Testis (tissue), 3 donors: ENCODE results near the gene MYH10. TPM values are rescaled to one million over a fixed set of nuclear protein-coding genes. Genes with fewer than 3 reads are reported as not detected.

ENCODE experiments used
- DNase-seq: peaks from one replicate; pipeline ENCODE4 v3.0.0-alpha.2; 2019
- H3K27ac ChIP-seq, 2 donors: fragments of 200-600 bp; sonication (generic); one replicate each; pipeline ENCODE4 v1.5.1; 2019
- H3K27me3 ChIP-seq: fragments of 200-600 bp; sonication (generic); one replicate; pipeline ENCODE4 v1.5.1; 2019
- H3K36me3 ChIP-seq: fragments of 200-600 bp; sonication (generic); one replicate; pipeline ENCODE4 v1.5.1; 2017; ENCODE audit warnings: low read depth; ENCODE audit errors: missing control alignments
- H3K4me1 ChIP-seq: fragments of 200-600 bp; sonication (generic); one replicate; pipeline ENCODE4 v1.5.1; 2019
- H3K4me3 ChIP-seq, 2 donors: fragments of 200-600 bp; sonication (generic); one replicate each; pipeline ENCODE4 v1.5.1; 2017 to 2019
- H3K9me3 ChIP-seq: fragments of 200-600 bp; sonication (generic); one replicate; pipeline ENCODE4 v1.5.1; 2017
- CTCF ChIP-seq, 3 experiments: fragments of 450-650 bp in 2 of 3; fragments of 200-600 bp in 1 of 3; sonication (generic) in 1 of 3; IDR thresholded peaks; one replicate each; pipeline ENCODE4 v1.5.1; 2016 to 2019; ENCODE audit warnings: antibody characterized with exemption in 3 of 3, mild to moderate bottlenecking in 2 of 3, moderate library complexity in 1 of 3
- POLR2A ChIP-seq: fragments of 450-650 bp; IDR thresholded peaks from one replicate; pipeline ENCODE4 v1.6.1; 2017; ENCODE audit warnings: antibody characterized with exemption, mild to moderate bottlenecking, moderate library complexity
- WGBS, 2 donors: methylation state at CpG; one replicate each; pipeline ENCODE4 v1.1.5; 2018; 5-methylcytosine and 5-hydroxymethylcytosine counted together
- intact Hi-C: fragments of 100-400 bp; cut with DNase I; formaldehyde crosslinking; loops from one replicate; pipeline ENCODE4 v1.15.1; 2023; ENCODE audit warnings: low total_unique reads
- polyA plus RNA-seq: library from polyadenylated mRNA; stranded (reverse); fragments of 350-450 nt; fragmentation: Illumina TruSeq; extraction: RNeasy Lipid Tissue Mini Kit (QIAGEN cat#74804); gene quantifications from one replicate; pipeline ENCODE4 v1.2.3, GENCODE V29; 2014; ENCODE audit warnings: low read depth, low replicate concordance; ENCODE audit not compliant: insufficient read depth
- total RNA-seq, 2 donors: library from RNA; depleted of rRNA; stranded (reverse); fragments of >200 nt; gene quantifications; one replicate each; pipeline ENCODE4 v1.2.3, GENCODE V29; 2016

MYH10 gene
- total and polyA plus RNA-seq, 3 donors from 2014 or later: 25.5 to 34.1 (median 33.1) TPM

GRCh38 chr17:8494021-8494420, 136.5 kb downstream of the MYH10 start:
- DNase-seq: peak; percentile 4
- Histone ChIP-seq H3K36me3 (no peaks in the 10 kb centered on the region), H3K9me3 (no peaks in the 10 kb centered on the region), H3K27me3 (no peaks in the 10 kb centered on the region), H3K4me1 (peaks cover 2% of the 10 kb centered on the region), H3K27ac (no peak overlapping the region), H3K4me3 (no peak overlapping the region)
- 86 to 88% methylated on average over 12 of the region's 12 CpGs for WGBS, 2 donors
- no peak for TF ChIP-seq CTCF (IDR thresholded peaks at IDR 0.05)
- no peak for TF ChIP-seq POLR2A
- intact Hi-C loops: no loop called here

DNA sequence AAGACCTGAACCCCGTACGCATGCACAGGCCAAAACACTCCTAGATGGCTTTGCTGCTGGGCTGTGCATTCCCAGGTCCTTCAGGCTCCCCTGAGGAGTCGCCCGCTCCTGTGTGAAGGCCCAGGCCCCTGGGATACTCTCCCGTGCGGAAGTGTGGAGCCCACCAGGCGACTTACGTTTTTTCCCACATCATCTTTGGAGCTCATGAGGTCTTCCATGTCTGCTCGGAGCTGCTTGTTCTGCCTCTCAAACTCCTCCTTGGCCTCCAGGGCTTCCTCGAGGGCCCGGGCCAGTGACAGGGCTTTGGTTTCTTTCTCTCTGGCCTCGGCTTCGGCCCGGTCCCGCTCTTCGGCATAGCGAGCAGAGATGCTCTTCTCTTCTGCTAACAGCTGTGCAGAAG, 138.4 kb downstream of the MYH10 start:
- H3K4me1 ChIP-seq: no peaks in the 10 kb centered on the region
- no peaks in the 10 kb centered on the region for H3K27me3 ChIP-seq
- H3K27ac ChIP-seq: no peak overlapping the region
- no peak for DNase-seq
- intact Hi-C loops: no loop called here
- TF ChIP-seq CTCF (IDR thresholded peaks at IDR 0.05) (no peak), POLR2A (no peak)
- H3K4me3 ChIP-seq: no peak overlapping the region
- 97 to 98% methylated on average over 17 of the region's 17 CpGs for WGBS, 2 donors
- H3K9me3 ChIP-seq: no peaks in the 10 kb centered on the region
- H3K36me3 ChIP-seq: no peaks in the 10 kb centered on the region

DNA sequence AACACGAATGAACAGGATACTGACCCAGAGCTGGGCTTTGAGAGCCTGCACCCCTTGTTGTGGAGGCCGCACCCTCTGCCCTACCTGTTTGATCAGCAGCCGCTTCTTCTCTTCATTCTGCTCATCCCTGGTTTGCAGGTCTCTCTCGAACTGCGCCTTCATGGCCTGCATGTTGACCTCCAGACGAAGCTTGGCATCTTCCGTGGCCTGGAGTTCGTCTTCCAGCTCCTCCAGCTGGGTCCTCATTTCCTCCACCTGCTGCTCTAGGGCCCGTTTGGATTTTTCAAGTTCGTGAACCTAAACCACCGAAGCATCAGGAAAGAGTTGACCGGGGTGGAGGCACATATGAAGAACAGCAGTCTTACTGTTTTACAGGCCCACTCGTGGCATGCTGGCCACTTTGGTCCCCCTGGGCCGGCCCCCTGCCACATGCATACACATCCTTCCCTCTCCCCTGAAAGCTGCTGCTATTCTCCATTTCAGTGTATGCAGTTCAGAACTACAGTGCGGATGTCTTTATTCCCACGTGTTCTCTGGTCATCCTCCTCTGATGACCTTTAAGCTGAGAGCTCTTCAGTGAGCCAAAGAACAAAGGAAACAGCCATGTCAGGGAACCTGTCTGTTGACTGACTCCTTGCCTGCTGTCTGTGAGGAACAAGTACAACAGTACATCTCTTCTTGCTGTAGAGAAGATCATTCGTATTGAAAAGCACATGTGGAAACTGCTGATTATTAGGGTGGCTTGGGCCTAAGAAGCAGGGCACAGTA, 140.1 kb downstream of the MYH10 start:
- intact Hi-C loops: no loop called here
- no peaks in the 10 kb centered on the region for H3K9me3 ChIP-seq
- TF ChIP-seq POLR2A (no peak), CTCF (IDR thresholded peaks at IDR 0.05) (no peak)
- WGBS, 2 donors: 86 to 94% methylated on average over 17 of the region's 17 CpGs
- no peaks in the 10 kb centered on the region for H3K27me3 ChIP-seq
- H3K4me3 ChIP-seq: no peak overlapping the region
- H3K36me3 ChIP-seq: no peaks in the 10 kb centered on the region
- no peak overlapping the region for H3K27ac ChIP-seq
- DNase-seq: no peak
- no peaks in the 10 kb centered on the region for H3K4me1 ChIP-seq

GRCh38 chr17:8489841-8490240, 140.7 kb downstream of the MYH10 start:
- no peaks in the 10 kb centered on the region for H3K36me3 ChIP-seq
- TF ChIP-seq POLR2A (no peak), CTCF (IDR thresholded peaks at IDR 0.05) (no peak)
- no peaks in the 10 kb centered on the region for H3K27me3 ChIP-seq
- H3K9me3 ChIP-seq: no peaks in the 10 kb centered on the region
- no peak overlapping the region for H3K27ac ChIP-seq
- WGBS, 2 donors: 89 to 92% methylated on average over 3 of the region's 3 CpGs
- H3K4me3 ChIP-seq: no peak overlapping the region
- H3K4me1 ChIP-seq: no peaks in the 10 kb centered on the region
- intact Hi-C loops: no loop called here
- DNase-seq: no peak

DNA sequence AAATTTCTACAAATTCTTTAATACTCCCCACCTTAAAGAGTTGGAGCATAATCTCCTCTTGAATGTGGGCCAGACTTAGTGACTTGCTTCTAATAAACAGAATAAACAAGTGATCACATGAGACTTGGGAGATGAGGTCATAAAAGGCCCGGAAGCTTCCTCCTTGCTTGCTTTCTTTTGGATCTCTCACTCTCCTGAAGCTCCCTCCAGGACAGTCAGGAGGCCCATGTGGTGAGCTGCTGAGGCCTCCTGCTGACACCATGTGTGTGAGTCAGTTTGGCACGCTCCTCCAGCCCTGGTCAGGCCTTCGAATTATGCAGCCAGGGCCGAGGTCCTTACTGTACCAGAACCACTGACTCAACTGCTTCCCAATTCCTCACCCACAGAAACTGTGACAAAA, 141.6 kb downstream of the MYH10 start:
- no peak overlapping the region for H3K27ac ChIP-seq
- no peak for DNase-seq

More for the DNA sequence above, 141.6 kb downstream of the MYH10 start:
- no peak for TF ChIP-seq CTCF (IDR thresholded peaks at IDR 0.05)
- TF ChIP-seq POLR2A: no peak
- H3K27me3 ChIP-seq: no peaks in the 10 kb centered on the region
- 66 to 88% methylated on average over 4 of the region's 4 CpGs for WGBS, 2 donors
- H3K9me3 ChIP-seq: no peaks in the 10 kb centered on the region
- no peaks in the 10 kb centered on the region for H3K4me1 ChIP-seq
- H3K4me3 ChIP-seq: no peak overlapping the region
- no peaks in the 10 kb centered on the region for H3K36me3 ChIP-seq
- intact Hi-C loops: no loop called here
